A673 (cell line): ENCODE results near the gene COL5A1. TPM values are rescaled to one million over a fixed set of nuclear protein-coding genes. Genes with fewer than 3 reads are reported as not detected.

Source experiments
- BruUV-seq: library from RNA; stranded (reverse); fragments of 400-500 nt; replicated peaks from 2 replicates; lab custom pipeline; 2021; lab: Mats Ljungman, UMichigan
- CTCF ChIA-PET: fragments of 300-600 bp; sonication (Branson Sonifier 250); formaldehyde crosslinking; loops from one replicate; lab custom pipeline; 2022; ENCODE audit warnings: antibody characterized with exemption; lab: Charles Lee
- POLR2A ChIA-PET: fragments of 300-600 bp; sonication (Branson Sonifier 250); formaldehyde crosslinking; loops from one replicate; lab custom pipeline; 2022; ENCODE audit warnings: antibody characterized with exemption; ENCODE audit not compliant: low non-redundant PET; lab: Charles Lee
- DNase-seq: peaks from one replicate; pipeline ENCODE4 v3.0.0-alpha.2; 2015; ENCODE audit warnings: low spot score
- H3K27ac ChIP-seq: fragments of 200-600 bp; sonication (generic); 2 replicates; pipeline ENCODE4 v1.5.1; 2016; ENCODE audit warnings: mixed run types, low read depth, mild to moderate bottlenecking, mixed read lengths, antibody characterized with exemption, low read length; ENCODE audit not compliant: poor library complexity, severe bottlenecking
- H3K27me3 ChIP-seq: fragments of 200-600 bp; sonication (generic); replicated peaks from 2 replicates; pipeline ENCODE4 v1.6.1; 2017; ENCODE audit warnings: mixed run types, low read depth, mild to moderate bottlenecking, mixed read lengths, antibody characterized with exemption, low read length; ENCODE audit not compliant: insufficient read depth, poor library complexity
- H3K36me3 ChIP-seq: fragments of 200-600 bp; sonication (generic); 2 replicates; pipeline ENCODE4 v1.6.1; 2016; ENCODE audit warnings: mixed run types, mild to moderate bottlenecking, mixed read lengths, antibody characterized with exemption, low read length; ENCODE audit not compliant: insufficient read depth, poor library complexity, severe bottlenecking
- H3K4me1 ChIP-seq: fragments of 200-600 bp; sonication (generic); 2 replicates; pipeline ENCODE4 v1.6.1; 2017; ENCODE audit warnings: mixed run types, mild to moderate bottlenecking, mixed read lengths, antibody characterized with exemption, low read length; ENCODE audit not compliant: insufficient read depth, poor library complexity, severe bottlenecking
- H3K4me3 ChIP-seq: fragments of 200-600 bp; sonication (generic); 2 replicates; pipeline ENCODE4 v1.5.1; 2016; ENCODE audit warnings: low read depth, mixed run types, mild to moderate bottlenecking, mixed read lengths, low read length; ENCODE audit not compliant: poor library complexity, severe bottlenecking
- H3K9me3 ChIP-seq: fragments of 200-600 bp; sonication (generic); 2 replicates; pipeline ENCODE4 v1.6.1; 2016; ENCODE audit warnings: mixed run types, low read depth, mild to moderate bottlenecking, mixed read lengths, antibody characterized with exemption, low read length; ENCODE audit not compliant: poor library complexity, severe bottlenecking
- EZH2 ChIP-seq: fragments of 200-600 bp; sonication (generic); IDR thresholded peaks from 2 replicates; pipeline ENCODE4 v1.6.1; 2017; ENCODE audit warnings: borderline replicate concordance, low read depth, mild to moderate bottlenecking, mixed read lengths, antibody characterized with exemption, low read length; ENCODE audit not compliant: poor library complexity, severe bottlenecking
- intact Hi-C: fragments of 100-400 bp; cut with micrococcal nuclease; formaldehyde crosslinking; loops from one replicate; pipeline ENCODE4 v1.10.0; 2022; ENCODE audit not compliant: unreplicated experiment
- total RNA-seq: library from RNA; stranded (reverse); gene quantifications from 2 replicates; pipeline ENCODE4 v1.2.3, GENCODE V29; 2021
- TF ChIP-seq, protein P1 (sequence below): fragments of 300-800, 200-600 bp; sonication (generic); conservative IDR thresholded peaks from 2 replicates; pipeline ENCODE4 v1.5.1; 2017; ENCODE audit warnings: low read depth, mild to moderate bottlenecking, antibody characterized with exemption, low read length, moderate library complexity, mixed read lengths

Gene COL5A1
- total RNA-seq, 1 experiment from 2014 or later: 33.6 TPM

DNA sequence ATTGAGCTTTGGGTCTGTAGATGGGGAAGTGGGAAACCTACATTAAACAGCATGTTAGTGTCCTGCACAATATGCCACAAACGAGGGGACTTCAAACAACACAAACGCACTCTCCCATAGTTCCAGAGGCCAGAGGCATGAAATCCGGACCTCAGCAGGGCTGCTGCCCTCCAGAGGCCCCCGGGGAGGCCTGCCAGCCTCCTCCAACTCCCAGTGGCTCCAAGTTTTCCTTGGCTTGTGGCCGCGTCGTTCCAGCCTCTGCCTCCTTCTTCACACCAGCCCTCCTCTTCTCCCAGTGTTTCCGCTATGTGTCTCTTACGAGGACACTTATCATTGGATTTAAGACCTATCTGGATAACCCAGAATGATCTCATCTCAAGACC lies 13.3 kb upstream of the COL5A1 start:
- no peak overlapping the region for H3K27ac ChIP-seq
- DNase-seq: no peak
- H3K27me3 ChIP-seq: no peaks in the 10 kb centered on the region
- H3K4me1 ChIP-seq: peaks cover 21% of the 10 kb centered on the region
- intact Hi-C loops: no loop called here
- TF ChIP-seq EZH2: no peak
- TF ChIP-seq, protein P1, sequence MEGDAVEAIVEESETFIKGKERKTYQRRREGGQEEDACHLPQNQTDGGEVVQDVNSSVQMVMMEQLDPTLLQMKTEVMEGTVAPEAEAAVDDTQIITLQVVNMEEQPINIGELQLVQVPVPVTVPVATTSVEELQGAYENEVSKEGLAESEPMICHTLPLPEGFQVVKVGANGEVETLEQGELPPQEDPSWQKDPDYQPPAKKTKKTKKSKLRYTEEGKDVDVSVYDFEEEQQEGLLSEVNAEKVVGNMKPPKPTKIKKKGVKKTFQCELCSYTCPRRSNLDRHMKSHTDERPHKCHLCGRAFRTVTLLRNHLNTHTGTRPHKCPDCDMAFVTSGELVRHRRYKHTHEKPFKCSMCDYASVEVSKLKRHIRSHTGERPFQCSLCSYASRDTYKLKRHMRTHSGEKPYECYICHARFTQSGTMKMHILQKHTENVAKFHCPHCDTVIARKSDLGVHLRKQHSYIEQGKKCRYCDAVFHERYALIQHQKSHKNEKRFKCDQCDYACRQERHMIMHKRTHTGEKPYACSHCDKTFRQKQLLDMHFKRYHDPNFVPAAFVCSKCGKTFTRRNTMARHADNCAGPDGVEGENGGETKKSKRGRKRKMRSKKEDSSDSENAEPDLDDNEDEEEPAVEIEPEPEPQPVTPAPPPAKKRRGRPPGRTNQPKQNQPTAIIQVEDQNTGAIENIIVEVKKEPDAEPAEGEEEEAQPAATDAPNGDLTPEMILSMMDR: no peak
- H3K36me3 ChIP-seq: no peaks in the 10 kb centered on the region
- no peak overlapping the region for H3K4me3 ChIP-seq
- H3K9me3 ChIP-seq: no peaks in the 10 kb centered on the region
- ChIA-PET POLR2A (no interaction called here), CTCF (interaction anchor here (0.9 kb wide), 1 partner anchor 179 kb away, joined by 5 read pairs; no protein-coding TSS in a partner anchor)
- BruUV-seq: no TSS peak

DNA sequence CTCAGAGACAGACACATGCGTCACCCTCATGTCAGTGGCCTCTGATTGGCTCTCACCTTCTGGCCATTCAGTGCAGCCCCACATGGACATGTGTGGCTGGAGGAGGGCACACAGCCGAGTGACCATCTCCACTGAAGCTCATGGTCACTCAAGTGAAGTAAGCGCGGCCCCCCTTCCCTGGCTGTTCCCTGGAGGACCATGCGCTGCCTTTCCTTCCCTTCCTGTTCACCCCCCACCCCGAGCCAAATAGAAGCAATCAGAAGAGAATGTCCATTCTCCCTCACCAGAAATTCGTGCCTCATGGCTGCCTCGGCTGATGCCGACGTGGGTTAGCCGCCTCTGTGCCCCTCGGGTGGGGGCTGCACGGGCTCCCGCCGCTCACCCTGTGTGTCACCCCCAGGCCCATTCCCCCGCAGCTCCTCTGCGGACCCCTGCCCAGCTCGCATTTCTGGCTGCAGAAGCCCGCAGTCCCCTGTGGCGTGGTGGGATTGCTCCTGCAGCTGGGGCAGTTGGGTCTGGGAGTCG lies 12.5 kb upstream of the COL5A1 start:
- ChIA-PET POLR2A (no interaction called here), CTCF (no interaction called here)
- Histone ChIP-seq H3K9me3 (no peaks in the 10 kb centered on the region), H3K27me3 (no peaks in the 10 kb centered on the region), H3K4me3 (no peak overlapping the region), H3K27ac (no peak overlapping the region), H3K4me1 (peaks cover 21% of the 10 kb centered on the region), H3K36me3 (no peaks in the 10 kb centered on the region)
- DNase-seq: no peak
- TF ChIP-seq EZH2: no peak
- TF ChIP-seq, protein P1: no peak
- intact Hi-C loops: no loop called here
- no TSS peak for BruUV-seq

DNA sequence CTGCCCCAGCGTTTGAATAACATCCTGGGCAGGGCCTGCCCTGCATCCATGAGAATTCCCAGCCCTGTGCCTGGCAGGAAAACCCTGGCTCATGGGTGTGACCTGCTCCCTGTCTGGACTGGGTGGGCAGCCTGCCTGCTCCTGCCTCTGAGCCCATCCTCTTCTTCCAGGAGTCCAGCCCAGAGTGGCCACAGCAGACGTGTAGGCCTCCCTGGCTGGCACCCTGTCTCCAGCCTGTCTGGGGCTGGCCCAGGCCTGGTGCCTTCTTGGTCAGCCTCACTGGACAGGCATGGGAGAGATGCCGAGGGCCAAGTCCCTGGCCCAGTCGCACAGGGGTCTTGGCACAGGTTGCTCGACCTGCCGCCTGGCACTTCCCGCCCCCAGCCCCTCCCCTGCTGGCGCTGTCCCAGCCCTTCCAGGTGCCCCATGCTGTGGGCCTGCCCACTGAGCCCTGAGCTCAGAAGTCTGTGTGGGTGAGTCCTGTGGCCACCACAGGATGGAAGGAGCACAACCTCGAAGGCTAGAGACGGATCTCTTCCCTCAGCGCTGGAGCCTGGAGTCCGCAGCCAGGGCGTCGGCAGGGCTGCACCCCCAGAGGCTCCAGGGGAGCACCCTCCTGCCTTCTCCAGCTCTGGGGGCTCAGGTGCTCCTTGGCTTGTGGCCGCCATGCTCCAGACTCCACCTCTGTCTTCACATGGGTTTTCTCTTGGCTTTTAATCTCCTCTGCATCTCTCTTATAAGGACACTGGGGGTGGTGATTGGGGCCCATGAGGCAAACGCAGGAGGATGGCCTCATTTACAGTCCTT lies 11.8 kb upstream of the COL5A1 start:
- no TSS peak for BruUV-seq
- DNase-seq: no peak
- TF ChIP-seq, protein P1: no peak
- no peak for TF ChIP-seq EZH2
- ChIA-PET POLR2A (no interaction called here), CTCF (no interaction called here)
- no peak overlapping the region for H3K4me3 ChIP-seq
- H3K9me3 ChIP-seq: no peaks in the 10 kb centered on the region
- intact Hi-C loops: no loop called here
- H3K4me1 ChIP-seq: peaks cover 21% of the 10 kb centered on the region
- H3K27ac ChIP-seq: no peak overlapping the region
- no peaks in the 10 kb centered on the region for H3K27me3 ChIP-seq
- no peaks in the 10 kb centered on the region for H3K36me3 ChIP-seq
